ENCODE data around the gene AKNAD1.

Gene AKNAD1

GRCh38 chr1:108862698-108863477 is 6.0 kb upstream of the AKNAD1 start:
- DNase-seq, result no peak

- no peak for DNase-seq
Observed at GRCh38 chr1:108862017-108862610, 5.2 kb upstream of the AKNAD1 start.

- no peak for DNase-seq
Observed at GRCh38 chr1:108861566-108861965, 4.7 kb upstream of the AKNAD1 start.

GRCh38 chr1:108860190-108860907 is 3.5 kb upstream of the AKNAD1 start:
- DNase-seq, result no peak

GRCh38 chr1:108858230-108858950 is 1.5 kb upstream of the AKNAD1 start:
- no peak for DNase-seq

- DNase-seq, result no peak
Observed at GRCh38 chr1:108854221-108855019, 2.5 kb downstream of the AKNAD1 start.

- no peak for DNase-seq
Observed at GRCh38 chr1:108852221-108852975, 4.5 kb downstream of the AKNAD1 start.

GRCh38 chr1:108851567-108851966 is 5.3 kb downstream of the AKNAD1 start:
- no peak for DNase-seq

GRCh38 chr1:108850929-108851328 is 6.0 kb downstream of the AKNAD1 start:
- DNase-seq, result no peak

- no peak for DNase-seq
Observed at GRCh38 chr1:108848806-108849205, 8.1 kb downstream of the AKNAD1 start.

GRCh38 chr1:108847494-108847893 is 9.4 kb downstream of the AKNAD1 start:
- no peak for DNase-seq

GRCh38 chr1:108845991-108846390 is 10.9 kb downstream of the AKNAD1 start:
- no peak for DNase-seq

GRCh38 chr1:108845446-108845845 is 11.4 kb downstream of the AKNAD1 start:
- DNase-seq, result no peak

GRCh38 chr1:108843390-108844137 is 13.3 kb downstream of the AKNAD1 start:
- DNase-seq, result no peak

GRCh38 chr1:108842525-108843181 is 14.2 kb downstream of the AKNAD1 start:
- DNase-seq, result no peak

GRCh38 chr1:108841703-108842102 is 15.2 kb downstream of the AKNAD1 start:
- DNase-seq, result no peak

- no peak for DNase-seq
Observed at GRCh38 chr1:108832929-108833328, 24.0 kb downstream of the AKNAD1 start.

GRCh38 chr1:108831225-108831624 is 25.7 kb downstream of the AKNAD1 start:
- DNase-seq, result no peak

GRCh38 chr1:108830119-108831008 is 26.5 kb downstream of the AKNAD1 start:
- DNase-seq, result no peak

Measured in stimulated activated CD4-positive, alpha-beta T cell treated with anti-CD3 and anti-CD28 coated beads, Interleukin-1b, Interleukin-23, amount 100 ng/mL, for 48 hours (primary cell).